GM19043 (cell line): Measurements from ENCODE around the gene SGSM2.
A peak's percentile ranks its signal among the peaks of the same experiment; 100 is the strongest.

Experiments
- ATAC-seq: cut with Tn5 transposase; IDR thresholded peaks from one replicate; pipeline ENCODE4 v1.9.1; 2021; ENCODE audit warnings: low read depth; ENCODE audit not compliant: unreplicated experiment

Gene SGSM2

DNA sequence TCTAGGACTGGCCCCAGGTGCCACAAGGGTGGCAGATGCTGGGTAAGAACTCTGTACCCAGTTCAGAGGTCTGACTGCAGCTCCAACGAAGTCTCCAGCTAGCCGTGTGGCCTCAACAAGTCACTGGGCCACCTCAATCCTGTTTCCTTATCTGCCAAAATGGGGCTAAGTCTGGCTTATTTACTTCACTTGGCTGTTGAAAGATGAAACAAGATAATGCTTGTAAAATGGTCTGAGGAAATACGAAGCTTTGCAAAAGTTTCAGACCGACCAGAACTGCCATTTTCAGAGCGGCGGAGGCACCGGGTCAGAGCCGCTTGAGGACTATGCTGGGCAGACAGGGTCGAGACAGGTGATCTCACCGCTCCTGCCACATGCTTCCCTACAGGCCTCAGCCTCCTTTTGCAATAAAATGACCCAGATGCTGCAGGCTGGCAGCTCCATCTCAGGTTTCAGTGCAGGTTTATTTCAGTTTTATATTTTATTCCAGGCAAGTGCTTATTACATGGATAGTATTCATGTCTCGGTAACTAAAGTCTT is 46.4 kb downstream of the SGSM2 start:
- no peak for ATAC-seq

GRCh38 chr17:2384439-2385127 is 47.3 kb downstream of the SGSM2 start:
- ATAC-seq, result no peak

DNA sequence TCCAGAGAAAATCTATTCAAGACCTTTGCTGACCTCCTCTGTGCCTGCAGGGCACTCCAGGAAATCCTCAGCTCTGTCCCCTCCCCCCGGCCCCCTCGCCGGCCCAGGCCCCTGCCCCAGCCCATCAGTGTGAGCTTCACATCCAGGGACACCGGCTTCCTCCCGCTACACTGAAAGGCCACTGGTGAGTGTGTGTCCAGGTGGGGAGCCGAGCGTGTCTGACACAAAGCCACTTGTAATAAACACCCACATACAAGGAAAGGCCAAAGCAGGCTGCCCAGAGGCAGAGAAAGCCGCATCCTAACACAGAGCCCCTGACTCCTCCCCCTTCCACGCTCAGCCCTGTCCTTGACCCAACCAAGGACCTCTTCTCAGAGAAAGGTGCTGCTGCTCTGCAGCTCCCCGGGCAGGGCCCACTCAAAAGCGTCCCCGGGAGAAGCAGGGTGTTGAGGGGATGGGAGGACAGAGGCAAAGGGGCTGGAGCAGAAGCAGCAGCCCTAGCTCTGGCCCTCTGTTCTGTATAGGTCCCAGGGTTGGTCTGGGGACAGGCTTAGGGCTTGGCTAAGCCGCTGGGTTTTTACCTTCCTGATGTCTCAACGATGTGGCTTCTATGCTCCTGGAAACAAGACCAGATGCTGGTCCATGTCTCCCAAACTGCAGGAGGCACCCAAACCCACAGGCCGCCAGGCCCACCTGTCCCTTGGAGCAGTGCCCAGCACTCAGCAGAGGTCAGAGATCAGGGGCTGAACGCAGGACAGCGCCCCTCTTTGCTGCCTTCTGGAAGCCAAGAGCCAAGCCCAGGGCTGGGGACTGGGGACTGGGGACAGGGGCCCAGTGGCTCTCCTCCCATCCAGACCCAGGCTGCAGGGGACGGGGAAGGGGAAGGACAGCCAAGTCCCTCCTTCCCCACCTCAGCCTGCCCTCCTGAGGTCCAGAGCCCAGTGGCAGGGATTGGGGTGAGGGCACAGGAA is 48.2 kb downstream of the SGSM2 start:
- no peak for ATAC-seq

DNA sequence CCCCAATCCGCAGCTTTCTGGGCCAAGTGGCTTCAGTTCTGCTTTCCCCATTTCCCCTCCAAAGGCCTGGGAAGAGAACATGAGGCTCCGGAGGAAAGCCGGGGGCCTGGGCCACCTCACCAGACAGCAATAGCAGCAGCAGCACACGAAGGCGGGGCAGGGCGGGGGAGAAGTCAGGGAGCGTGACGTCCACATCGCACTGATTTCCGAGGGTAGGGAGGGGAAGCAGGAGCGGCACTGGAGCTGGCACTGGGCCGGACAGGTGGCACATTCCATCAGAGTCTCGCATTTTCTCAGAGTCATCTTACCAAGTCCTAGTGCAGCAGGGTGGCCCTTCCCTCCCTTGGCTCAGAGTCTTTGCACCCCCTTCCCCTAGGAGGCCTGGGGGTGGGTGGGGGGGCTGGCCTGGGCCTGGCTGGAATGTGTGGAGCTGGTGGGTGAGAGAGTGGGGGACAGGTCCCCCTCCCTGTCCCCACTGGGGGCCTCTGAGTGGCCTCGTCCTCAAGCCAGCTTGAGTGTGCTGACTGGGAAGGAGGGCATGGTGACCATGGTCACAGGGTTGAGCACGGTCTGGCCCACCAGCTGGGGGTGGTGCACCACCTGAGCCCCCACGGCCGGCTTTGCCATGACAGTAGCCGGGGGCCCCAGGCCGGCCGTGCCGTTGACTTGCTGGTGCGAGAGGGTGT is 49.2 kb downstream of the SGSM2 start:
- ATAC-seq, result no peak

- no peak for ATAC-seq
Measured at GRCh38 chr17:2387086-2388019, 50.1 kb downstream of the SGSM2 start.

DNA sequence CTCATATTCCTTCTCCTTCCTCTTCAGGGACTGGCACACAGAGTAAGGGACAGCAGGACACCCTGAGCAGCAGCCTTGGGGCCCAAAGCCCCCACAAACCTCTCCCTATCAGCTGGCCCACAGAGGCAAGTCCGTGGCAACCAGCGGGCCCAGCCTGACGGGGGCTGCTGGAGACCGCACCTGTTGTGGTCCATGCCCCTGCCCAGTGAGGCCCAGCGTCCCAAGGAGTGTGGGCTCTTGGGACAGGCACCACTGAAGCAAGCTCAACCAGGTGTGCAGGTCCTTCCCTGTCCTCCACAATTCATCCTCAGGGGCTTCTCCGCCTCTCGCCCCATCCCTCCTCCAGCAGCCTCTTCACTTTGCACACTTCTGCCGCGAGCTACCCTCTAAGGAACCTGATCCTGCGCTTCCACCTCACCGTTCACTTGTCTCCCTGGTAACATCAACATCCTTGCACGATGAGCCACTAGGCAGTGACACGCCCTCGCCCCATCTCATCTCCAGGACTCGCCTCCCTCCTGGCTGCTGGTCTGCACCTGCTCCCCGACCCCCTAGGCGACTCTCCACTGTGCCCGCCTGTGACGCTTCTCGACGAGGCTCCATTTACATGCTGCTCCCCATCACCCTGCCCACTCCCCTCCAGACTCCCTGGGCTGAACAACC is 50.9 kb downstream of the SGSM2 start:
- ATAC-seq, result no peak

GRCh38 chr17:2388683-2389055 is 51.4 kb downstream of the SGSM2 start:
- ATAC-seq, result no peak

DNA sequence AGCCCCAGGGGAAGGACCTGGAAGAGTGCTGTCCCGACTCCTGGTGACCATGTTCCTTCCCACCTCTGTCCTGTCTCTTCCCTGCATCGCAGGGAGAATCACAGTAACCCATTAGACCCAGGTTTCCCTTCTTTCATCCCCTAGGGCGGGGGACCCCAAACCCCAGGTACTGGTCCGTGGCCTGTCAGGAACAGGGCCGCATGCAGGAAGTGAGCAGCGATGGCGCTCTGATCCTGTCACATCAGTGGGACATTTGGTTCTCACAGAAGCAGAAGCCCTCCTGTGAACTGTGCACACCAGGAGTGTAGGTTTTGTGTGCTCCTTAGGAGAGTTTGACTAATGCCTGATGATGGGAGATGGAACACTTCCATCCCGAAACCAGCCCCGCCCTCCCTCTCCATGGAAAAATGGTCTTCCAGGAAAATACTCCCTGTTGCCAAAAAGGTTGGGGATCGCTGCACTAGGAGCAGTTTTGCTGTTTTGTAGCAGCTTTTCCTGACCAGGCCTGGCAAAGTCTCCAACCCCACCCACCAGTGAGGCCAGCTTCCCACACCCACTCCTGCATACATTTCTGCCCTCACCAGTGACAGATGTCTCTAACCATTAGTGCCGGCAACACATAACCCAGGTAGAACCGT is 53.0 kb downstream of the SGSM2 start:
- no peak for ATAC-seq

DNA sequence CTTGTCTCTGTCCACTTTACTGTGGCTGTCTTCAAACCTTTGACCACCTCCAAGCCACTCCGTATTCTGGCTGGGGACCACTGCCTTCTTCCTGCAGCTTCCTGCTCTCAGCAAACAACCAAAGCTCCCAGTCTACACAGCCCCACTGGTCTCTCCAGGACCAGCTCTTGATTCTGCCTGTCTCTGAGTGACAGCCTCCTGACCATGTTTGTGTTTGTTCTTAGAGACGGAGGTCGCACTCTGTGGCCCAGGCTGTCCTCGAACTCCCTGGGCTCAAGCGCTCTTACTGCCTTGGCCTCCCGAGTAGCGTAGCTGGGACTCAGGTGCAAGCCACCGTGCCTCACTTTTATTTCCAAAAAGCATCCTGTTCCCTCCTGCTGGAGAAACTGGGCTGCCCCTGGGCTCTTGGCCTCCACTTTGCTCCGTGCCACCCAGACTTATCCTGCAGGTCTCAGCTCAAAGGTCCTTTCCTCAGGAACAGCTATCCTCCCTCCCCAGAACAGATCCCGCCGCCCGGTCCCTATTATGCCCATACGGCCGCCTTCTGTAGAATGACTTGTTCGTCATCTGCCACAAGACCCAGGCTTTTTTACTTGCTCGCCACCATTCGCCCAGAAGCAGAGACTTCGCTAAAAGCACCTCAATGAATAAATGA is 54.4 kb downstream of the SGSM2 start:
- ATAC-seq, result no peak

GRCh38 chr17:2392252-2393173 is 55.2 kb downstream of the SGSM2 start:
- peak; percentile 46 for ATAC-seq

GRCh38 chr17:2393174-2393953 is 56.1 kb downstream of the SGSM2 start:
- ATAC-seq, result peak; percentile 23

DNA sequence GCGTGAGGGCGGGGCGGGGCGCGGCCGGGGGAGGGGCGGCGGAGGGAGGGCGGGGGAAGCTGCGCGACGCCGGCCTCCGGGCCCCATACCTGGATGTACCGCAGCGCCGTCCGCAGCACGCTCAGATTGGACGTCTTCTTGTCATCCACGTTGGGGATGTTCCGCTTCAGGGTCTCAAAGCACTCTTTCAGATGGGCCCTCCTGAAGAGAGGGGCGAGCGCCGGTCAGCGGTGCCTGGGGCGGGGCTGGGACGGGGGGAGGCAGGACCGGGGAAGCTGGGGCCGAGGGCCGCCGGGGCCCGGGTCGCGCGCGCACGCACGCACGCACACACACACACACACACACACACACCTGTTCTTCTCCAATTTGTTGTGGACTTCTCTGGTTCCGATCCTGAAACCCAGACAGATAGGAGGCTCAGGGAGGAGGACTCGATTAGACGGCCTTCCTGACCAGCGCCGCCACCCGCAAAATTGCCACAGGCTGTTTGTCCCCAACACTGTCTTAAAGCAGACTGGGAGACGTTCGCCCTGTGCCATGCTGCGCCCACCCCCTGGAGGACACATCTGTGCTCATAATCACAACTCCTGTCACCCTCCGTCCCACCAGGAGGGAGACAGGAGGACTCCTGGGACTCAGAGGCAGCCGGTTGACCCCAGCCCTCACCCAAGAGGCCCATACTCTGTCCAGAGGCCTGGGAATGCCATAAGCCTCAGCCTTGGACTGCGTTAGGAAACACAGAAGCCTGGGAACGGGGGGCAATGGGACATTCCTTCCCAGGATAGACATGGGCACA is 56.9 kb downstream of the SGSM2 start:
- no peak for ATAC-seq

DNA sequence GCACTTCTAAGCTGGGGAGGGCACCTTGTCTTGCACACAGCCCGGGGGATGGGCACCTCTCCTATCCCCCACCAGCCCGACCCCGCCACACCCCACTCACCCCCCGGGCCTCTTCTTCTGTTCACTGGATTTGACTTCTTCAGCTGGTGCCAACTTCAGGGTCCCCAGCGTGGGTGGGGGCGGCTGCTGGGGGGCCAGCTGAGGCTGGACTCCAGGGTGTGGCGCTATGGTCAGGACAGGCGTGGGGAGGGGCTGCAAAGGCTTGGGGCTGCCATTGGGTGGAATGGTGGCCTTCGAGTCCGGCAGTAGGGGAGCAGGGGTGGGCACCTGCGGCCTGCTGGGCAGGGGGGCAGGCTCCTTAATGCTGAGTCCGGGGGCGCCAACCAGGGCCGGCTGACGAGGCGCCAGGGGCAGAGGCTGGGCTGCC is 57.5 kb downstream of the SGSM2 start:
- no peak for ATAC-seq

GRCh38 chr17:2395258-2396181 is 58.2 kb downstream of the SGSM2 start:
- no peak for ATAC-seq

- no peak for ATAC-seq
Measured at GRCh38 chr17:2396192-2396567, 58.9 kb downstream of the SGSM2 start.
